HCT116 (cell line): ENCODE results near the gene LDAH. TPM values are rescaled to one million over a fixed set of nuclear protein-coding genes. Genes with fewer than 3 reads are reported as not detected.

ENCODE experiments used
- ATAC-seq: fragments of 200-7000 bp; cut with Tn5 transposase; 2 replicates; pipeline ENCODE4 v1.9.1; 2020; ENCODE audit warnings: mild to moderate bottlenecking, moderate library complexity
- BruUV-seq: library from RNA; stranded (reverse); fragments of 400-500 nt; replicated peaks from 2 replicates; lab custom pipeline; 2021; lab: Mats Ljungman, UMichigan
- CTCF ChIA-PET: fragments of 300-600 bp; sonication (Branson Sonifier 250); formaldehyde crosslinking; loops from one replicate; lab custom pipeline; 2021; ENCODE audit warnings: antibody characterized with exemption; lab: Charles Lee
- POLR2A ChIA-PET: fragments of 300-600, 350-600 bp; sonication (Branson Sonifier 250); formaldehyde crosslinking; loops from one replicate; lab custom pipeline; 2021; ENCODE audit warnings: antibody characterized with exemption; lab: Charles Lee
- RAD21 ChIA-PET, 2 experiments: fragments of 300-600 bp; sonication (Branson Sonifier 250); formaldehyde crosslinking; loops; one replicate each; lab custom pipeline; 2023; ENCODE audit warnings: low total read pairs in 2 of 2; ENCODE audit not compliant: uncharacterized antibody in 2 of 2, unreplicated experiment in 2 of 2, low non-redundant PET in 1 of 2; lab: Charles Lee
- DNase-seq: peaks from one replicate; pipeline ENCODE4 v3.0.0-alpha.2; 2010; ENCODE audit warnings: low read depth, low spot score
- H2AFZ ChIP-seq: fragments of 200-600 bp; shearing (Covaris generic), sonication (generic); 2 replicates; pipeline ENCODE4 v1.6.1; 2017; ENCODE audit warnings: low read depth, mixed run types, mixed read lengths, antibody characterized with exemption, low read length; ENCODE audit not compliant: poor library complexity, severe bottlenecking
- H3K27ac ChIP-seq: 2 replicates; pipeline ENCODE4 v1.5.1; 2012; ENCODE audit warnings: low read depth, low read length
- H3K27me3 ChIP-seq: fragments of 200-600 bp; sonication (generic); 2 replicates; pipeline ENCODE4 v1.6.1; 2016; ENCODE audit warnings: mixed run types, low read length, mixed read lengths; ENCODE audit not compliant: insufficient read depth
- H3K36me3 ChIP-seq, 2 experiments: fragments of 200-500 bp in 1 of 2; fragments of 200-600 bp in 1 of 2; sonication (Bioruptor generic) in 1 of 2; sonication (generic) in 1 of 2; 2 replicates each; pipeline versions ENCODE4 v1.5.1 to v1.6.1; 2014 to 2016; ENCODE audit warnings: low read length in 2 of 2, inconsistent platforms in 1 of 2, mixed read lengths in 1 of 2, mixed run types in 1 of 2; ENCODE audit not compliant: insufficient read depth in 2 of 2, control insufficient read depth in 1 of 2
- H3K4me1 ChIP-seq, 2 experiments: fragments of 200-600 bp in 1 of 2; sonication (generic) in 1 of 2; 2 replicates each; pipeline versions ENCODE4 v1.5.1 to v1.6.1; 2012 to 2017; ENCODE audit warnings: low read length in 2 of 2, inconsistent platforms in 1 of 2, mild to moderate bottlenecking in 1 of 2, mixed read lengths in 1 of 2, mixed run types in 1 of 2, moderate library complexity in 1 of 2; ENCODE audit not compliant: insufficient read depth in 2 of 2, control insufficient read depth in 1 of 2
- H3K4me2 ChIP-seq: fragments of 200-600 bp; sonication (generic); 2 replicates; pipeline ENCODE4 v1.6.1; 2017; ENCODE audit warnings: mixed run types, low read length, mixed read lengths
- H3K4me3 ChIP-seq, 2 experiments: fragments of 200-600 bp in 1 of 2; sonication (generic) in 1 of 2; replicated peaks in 1 of 2; 2 replicates each; pipeline ENCODE4 v1.5.1; 2011 to 2016; ENCODE audit warnings: low read length in 2 of 2, control low read depth in 1 of 2, low read depth in 1 of 2, mild to moderate bottlenecking in 1 of 2, mixed read lengths in 1 of 2, mixed run types in 1 of 2
- H3K79me2 ChIP-seq: fragments of 200-600 bp; sonication (generic); 2 replicates; pipeline ENCODE4 v1.6.1; 2017; ENCODE audit warnings: mild to moderate bottlenecking, mixed run types, low read length, moderate library complexity, mixed read lengths; ENCODE audit not compliant: insufficient read depth
- H3K9ac ChIP-seq: fragments of 200-600 bp; sonication (generic); 2 replicates; pipeline ENCODE4 v1.6.1; 2016; ENCODE audit warnings: low read length, mixed read lengths
- H3K9me2 ChIP-seq: fragments of 200-600 bp; sonication (generic), shearing (Covaris generic); 2 replicates; pipeline ENCODE4 v1.6.1; 2017; ENCODE audit warnings: mixed run types, mild to moderate bottlenecking, moderate library complexity; ENCODE audit not compliant: insufficient read depth
- H3K9me3 ChIP-seq, 2 experiments: fragments of 200-500 bp in 1 of 2; fragments of 200-600 bp in 1 of 2; sonication (Bioruptor generic) in 1 of 2; sonication (generic) in 1 of 2; 2 replicates each; pipeline ENCODE4 v1.6.1; 2014 to 2017; ENCODE audit warnings: low read length in 2 of 2, mixed read lengths in 2 of 2, inconsistent platforms in 1 of 2, low read depth in 1 of 2, mild to moderate bottlenecking in 1 of 2, mixed run types in 1 of 2, moderate library complexity in 1 of 2; ENCODE audit not compliant: control insufficient read depth in 1 of 2, insufficient read depth in 1 of 2
- H4K20me1 ChIP-seq: fragments of 200-600 bp; sonication (generic), shearing (Covaris generic); 2 replicates; pipeline ENCODE4 v1.6.1; 2017; ENCODE audit warnings: mixed run types, mild to moderate bottlenecking, moderate library complexity; ENCODE audit not compliant: insufficient read depth
- CBX3 ChIP-seq: IDR thresholded peaks from 2 replicates; pipeline ENCODE4 v1.6.1; 2012; ENCODE audit warnings: low read depth
- FOSL1 ChIP-seq: IDR thresholded peaks from 2 replicates; pipeline ENCODE4 v1.6.1; 2012; ENCODE audit warnings: low read depth
- POLR2AphosphoS5 ChIP-seq: IDR thresholded peaks from 2 replicates; pipeline ENCODE4 v1.6.1; 2011; ENCODE audit warnings: mild to moderate bottlenecking, low read depth, low read length, moderate library complexity
- YY1 ChIP-seq: IDR thresholded peaks from 2 replicates; pipeline ENCODE4 v1.6.1; 2011; ENCODE audit warnings: low read length, low read depth, moderate library complexity, mild to moderate bottlenecking; ENCODE audit not compliant: insufficient replicate concordance; ENCODE audit errors: extremely low read depth
- ZBTB33 ChIP-seq: IDR thresholded peaks from 2 replicates; pipeline ENCODE4 v1.6.1; 2011; ENCODE audit warnings: mild to moderate bottlenecking, low read length, moderate library complexity; ENCODE audit not compliant: insufficient replicate concordance; ENCODE audit errors: extremely low read depth
- intact Hi-C: fragments of 100-400 bp; cut with micrococcal nuclease; formaldehyde crosslinking; loops from 2 replicates; pipeline ENCODE4 v1.10.0; 2022
- total RNA-seq: library from RNA; stranded (reverse); gene quantifications from one replicate; pipeline ENCODE4 v1.2.1, GENCODE V29; 2021; ENCODE audit not compliant: unreplicated experiment
- TF ChIP-seq, protein P1 (sequence below), 3 experiments: fragments of 200-600 bp in 1 of 3; sonication (generic) in 1 of 3; IDR thresholded peaks in 2 of 3; conservative IDR thresholded peaks in 1 of 3; 2 replicates each; pipeline ENCODE4 v1.5.1; 2012 to 2017; ENCODE audit warnings: low read depth in 2 of 3, low read length in 2 of 3, antibody characterized with exemption in 1 of 3, borderline replicate concordance in 1 of 3, control low read depth in 1 of 3, mild to moderate bottlenecking in 1 of 3, mixed read lengths in 1 of 3, mixed run types in 1 of 3, moderate library complexity in 1 of 3; ENCODE audit not compliant: insufficient read depth in 1 of 3
- TF ChIP-seq, protein P2 (sequence below): IDR thresholded peaks from 2 replicates; pipeline ENCODE4 v1.6.1; 2012; ENCODE audit warnings: low read depth
- TF ChIP-seq, protein P3 (sequence below): IDR thresholded peaks from 2 replicates; pipeline ENCODE4 v1.6.1; 2012

Gene LDAH
- total RNA-seq, 1 experiment from 2014 or later: 25.7 TPM

DNA sequence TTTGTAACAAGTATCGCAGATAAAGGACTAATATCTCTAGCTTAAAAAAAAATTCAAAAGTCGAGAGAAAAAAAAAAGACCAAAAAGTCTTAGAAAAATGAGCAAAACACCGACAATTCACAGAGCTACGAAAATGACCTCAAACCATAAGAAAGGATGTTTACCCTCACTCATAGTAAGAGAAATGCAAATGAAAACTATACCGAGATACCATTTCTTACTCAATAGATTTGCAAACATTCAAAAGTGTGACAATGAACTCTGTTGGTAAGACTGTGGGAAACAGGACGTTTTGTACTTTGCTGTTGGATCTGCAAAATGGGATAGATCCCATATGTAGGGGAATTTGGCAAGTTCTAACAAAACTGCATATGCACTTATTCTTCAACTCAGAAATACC lies 39.9 kb upstream of the LDAH start:
- Histone ChIP-seq H3K27me3 (peaks cover 35% of the 10 kb centered on the region), H3K36me3 (no peaks in the 10 kb centered on the region), H3K4me2 (no peak overlapping the region), H3K9me2 (no peaks in the 10 kb centered on the region), H3K27ac (no peak overlapping the region), H3K4me1 (no peaks in the 10 kb centered on the region), H3K4me3 (no peak overlapping the region), H4K20me1 (no peaks in the 10 kb centered on the region), H2AFZ (no peak overlapping the region), H3K9me3 (no peaks in the 10 kb centered on the region), H3K79me2 (no peaks in the 10 kb centered on the region), H3K9ac (no peak overlapping the region)
- ChIA-PET CTCF (interaction anchor here (1.2 kb wide), 1 partner anchor 81 kb away, joined by 3 read pairs; no protein-coding TSS in a partner anchor), POLR2A (no interaction called here), RAD21 (no interaction called here)
- intact Hi-C loops: no loop called here
- DNase-seq (no peak), ATAC-seq (no peak)
- no peak for TF ChIP-seq YY1
- TF ChIP-seq FOSL1: no peak
- TF ChIP-seq, protein P1, sequence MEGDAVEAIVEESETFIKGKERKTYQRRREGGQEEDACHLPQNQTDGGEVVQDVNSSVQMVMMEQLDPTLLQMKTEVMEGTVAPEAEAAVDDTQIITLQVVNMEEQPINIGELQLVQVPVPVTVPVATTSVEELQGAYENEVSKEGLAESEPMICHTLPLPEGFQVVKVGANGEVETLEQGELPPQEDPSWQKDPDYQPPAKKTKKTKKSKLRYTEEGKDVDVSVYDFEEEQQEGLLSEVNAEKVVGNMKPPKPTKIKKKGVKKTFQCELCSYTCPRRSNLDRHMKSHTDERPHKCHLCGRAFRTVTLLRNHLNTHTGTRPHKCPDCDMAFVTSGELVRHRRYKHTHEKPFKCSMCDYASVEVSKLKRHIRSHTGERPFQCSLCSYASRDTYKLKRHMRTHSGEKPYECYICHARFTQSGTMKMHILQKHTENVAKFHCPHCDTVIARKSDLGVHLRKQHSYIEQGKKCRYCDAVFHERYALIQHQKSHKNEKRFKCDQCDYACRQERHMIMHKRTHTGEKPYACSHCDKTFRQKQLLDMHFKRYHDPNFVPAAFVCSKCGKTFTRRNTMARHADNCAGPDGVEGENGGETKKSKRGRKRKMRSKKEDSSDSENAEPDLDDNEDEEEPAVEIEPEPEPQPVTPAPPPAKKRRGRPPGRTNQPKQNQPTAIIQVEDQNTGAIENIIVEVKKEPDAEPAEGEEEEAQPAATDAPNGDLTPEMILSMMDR (IDR thresholded peaks at IDR 0.05 in 2 of 3, conservative IDR thresholded peaks at IDR 0.05 in 1 of 3; ENCODE audit: borderline replicate concordance in 1 of 3, insufficient read depth in 1 of 3, low read depth in 2 of 3, low read length in 2 of 3): no peak
- TF ChIP-seq, protein P2, sequence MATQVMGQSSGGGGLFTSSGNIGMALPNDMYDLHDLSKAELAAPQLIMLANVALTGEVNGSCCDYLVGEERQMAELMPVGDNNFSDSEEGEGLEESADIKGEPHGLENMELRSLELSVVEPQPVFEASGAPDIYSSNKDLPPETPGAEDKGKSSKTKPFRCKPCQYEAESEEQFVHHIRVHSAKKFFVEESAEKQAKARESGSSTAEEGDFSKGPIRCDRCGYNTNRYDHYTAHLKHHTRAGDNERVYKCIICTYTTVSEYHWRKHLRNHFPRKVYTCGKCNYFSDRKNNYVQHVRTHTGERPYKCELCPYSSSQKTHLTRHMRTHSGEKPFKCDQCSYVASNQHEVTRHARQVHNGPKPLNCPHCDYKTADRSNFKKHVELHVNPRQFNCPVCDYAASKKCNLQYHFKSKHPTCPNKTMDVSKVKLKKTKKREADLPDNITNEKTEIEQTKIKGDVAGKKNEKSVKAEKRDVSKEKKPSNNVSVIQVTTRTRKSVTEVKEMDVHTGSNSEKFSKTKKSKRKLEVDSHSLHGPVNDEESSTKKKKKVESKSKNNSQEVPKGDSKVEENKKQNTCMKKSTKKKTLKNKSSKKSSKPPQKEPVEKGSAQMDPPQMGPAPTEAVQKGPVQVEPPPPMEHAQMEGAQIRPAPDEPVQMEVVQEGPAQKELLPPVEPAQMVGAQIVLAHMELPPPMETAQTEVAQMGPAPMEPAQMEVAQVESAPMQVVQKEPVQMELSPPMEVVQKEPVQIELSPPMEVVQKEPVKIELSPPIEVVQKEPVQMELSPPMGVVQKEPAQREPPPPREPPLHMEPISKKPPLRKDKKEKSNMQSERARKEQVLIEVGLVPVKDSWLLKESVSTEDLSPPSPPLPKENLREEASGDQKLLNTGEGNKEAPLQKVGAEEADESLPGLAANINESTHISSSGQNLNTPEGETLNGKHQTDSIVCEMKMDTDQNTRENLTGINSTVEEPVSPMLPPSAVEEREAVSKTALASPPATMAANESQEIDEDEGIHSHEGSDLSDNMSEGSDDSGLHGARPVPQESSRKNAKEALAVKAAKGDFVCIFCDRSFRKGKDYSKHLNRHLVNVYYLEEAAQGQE: no peak
- no peak for TF ChIP-seq CBX3
- TF ChIP-seq, protein P3, sequence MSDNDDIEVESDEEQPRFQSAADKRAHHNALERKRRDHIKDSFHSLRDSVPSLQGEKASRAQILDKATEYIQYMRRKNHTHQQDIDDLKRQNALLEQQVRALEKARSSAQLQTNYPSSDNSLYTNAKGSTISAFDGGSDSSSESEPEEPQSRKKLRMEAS: no peak
- TF ChIP-seq ZBTB33: no peak
- TF ChIP-seq POLR2AphosphoS5: no peak
- no TSS peak for BruUV-seq
